Activated CD4-positive, alpha-beta T cell treated with anti-CD3 and anti-CD28 coated beads, Interleukin-2, Interleukin-4, amounts not matched to agents 100 ng/mL and 50 ng/mL, durations not matched to agents 16 hours and 8 hours (primary cell): Measurements from ENCODE around the gene ZCCHC8.
"Not testable (repeated sequence)": the region's sequence is repeated elsewhere in the genome, so short reads cannot be mapped to it uniquely, and the experiment has no call there.

Experiments
- DNase-seq: peaks from one replicate; pipeline ENCODE4 v3.0.0-alpha.2; 2020; ENCODE audit warnings: low spot score

ZCCHC8 gene

DNA sequence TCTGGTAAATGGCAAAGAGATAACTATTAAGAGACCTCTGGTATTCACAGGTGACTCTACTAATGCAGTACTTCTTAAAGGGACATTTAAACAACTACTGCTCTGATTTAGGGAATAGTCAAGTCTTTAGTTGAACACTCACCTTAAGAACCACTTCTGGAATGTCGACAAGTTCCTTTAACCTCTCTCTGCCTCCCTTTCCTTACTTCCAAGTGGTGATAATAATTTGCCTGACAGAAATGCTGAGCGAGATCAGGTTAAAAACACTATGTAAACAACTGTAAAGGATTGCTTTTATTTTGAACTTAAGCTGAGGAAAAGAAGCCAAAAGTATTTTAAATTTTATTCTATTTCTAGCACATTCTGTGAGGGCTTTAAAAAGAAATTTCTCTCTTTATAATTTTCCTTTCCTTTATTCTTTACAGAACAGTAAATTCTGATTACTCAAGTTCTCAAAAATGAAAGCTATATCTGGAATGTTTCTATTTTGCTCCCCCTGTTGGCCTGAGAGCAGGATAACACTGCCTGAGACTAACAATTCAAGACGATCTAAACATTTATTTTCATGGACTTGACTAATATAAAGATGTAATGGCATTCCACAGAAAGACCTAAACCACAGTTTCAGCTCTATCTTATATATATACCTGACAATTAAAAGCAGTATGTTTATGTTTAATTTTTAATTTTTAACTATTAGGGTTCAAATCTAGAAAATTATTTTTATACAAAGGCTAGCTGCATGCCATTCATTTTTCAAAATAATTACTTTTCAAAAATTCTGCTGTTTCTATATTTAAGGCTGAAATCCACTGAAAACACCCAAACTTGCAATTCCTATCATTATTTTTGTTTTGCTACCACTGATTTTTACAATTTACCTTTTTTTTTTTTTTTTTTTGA lies 29.2 kb downstream of the ZCCHC8 start:
- DNase-seq: peak; percentile 55

DNA sequence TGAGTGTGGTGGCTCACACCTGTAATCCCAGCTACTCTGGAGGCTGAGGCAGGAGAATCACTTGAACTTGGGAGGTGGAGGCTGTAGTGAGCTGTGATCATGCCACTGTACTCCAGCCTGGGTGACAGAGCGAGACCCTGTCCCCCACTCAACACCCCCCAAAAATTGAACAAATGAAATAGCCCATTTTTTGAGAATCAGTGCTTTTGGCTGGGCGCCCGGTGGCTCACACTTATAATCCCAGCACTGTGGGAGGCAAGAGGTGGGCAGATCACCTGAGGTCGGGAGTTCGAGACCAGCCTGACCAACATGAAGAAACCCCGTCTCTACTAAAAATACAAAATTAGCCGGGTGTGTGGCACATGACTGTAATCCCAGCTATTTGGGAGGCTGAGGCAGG lies 30.2 kb downstream of the ZCCHC8 start:
- DNase-seq: not testable (repeated sequence)

DNA sequence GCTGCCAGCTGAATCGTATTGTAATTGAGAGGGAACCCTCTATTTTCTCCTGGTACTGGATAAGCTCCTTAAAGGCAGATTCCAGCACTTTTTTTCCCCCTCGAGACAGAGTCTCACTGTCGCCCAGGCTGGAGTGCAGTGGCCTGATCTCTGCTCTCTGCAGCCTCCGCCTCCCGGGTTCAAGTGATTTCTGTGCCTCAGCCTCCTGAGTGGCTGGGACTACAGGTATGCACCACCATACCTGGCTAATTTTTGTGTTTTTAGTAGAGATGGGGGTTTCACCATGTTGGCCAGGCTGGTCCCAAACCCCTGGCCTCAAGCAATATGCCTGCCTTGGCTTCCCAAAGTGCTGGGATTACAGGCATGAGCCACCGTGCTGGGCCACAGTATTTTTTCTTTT lies 30.9 kb downstream of the ZCCHC8 start:
- not testable (repeated sequence) for DNase-seq

DNA sequence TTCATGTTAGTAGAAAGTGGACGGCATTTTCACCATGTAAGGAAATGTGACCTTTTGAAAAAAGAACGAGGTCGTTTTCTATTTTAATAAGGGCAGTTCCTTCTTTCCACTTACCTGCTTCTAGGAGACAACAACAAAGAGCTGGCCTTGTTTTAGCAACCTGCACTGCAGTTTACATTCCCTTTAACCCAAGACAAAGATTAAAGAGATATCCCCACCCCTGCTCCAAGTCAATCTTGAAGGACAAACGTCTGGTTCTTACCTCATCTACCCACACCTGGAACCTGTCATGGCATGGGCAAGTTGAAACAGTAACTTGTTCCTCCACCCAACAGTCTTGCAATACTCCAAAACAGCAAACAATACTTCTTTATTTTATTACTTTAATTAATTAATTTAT lies 32.7 kb downstream of the ZCCHC8 start:
- no peak for DNase-seq

DNA sequence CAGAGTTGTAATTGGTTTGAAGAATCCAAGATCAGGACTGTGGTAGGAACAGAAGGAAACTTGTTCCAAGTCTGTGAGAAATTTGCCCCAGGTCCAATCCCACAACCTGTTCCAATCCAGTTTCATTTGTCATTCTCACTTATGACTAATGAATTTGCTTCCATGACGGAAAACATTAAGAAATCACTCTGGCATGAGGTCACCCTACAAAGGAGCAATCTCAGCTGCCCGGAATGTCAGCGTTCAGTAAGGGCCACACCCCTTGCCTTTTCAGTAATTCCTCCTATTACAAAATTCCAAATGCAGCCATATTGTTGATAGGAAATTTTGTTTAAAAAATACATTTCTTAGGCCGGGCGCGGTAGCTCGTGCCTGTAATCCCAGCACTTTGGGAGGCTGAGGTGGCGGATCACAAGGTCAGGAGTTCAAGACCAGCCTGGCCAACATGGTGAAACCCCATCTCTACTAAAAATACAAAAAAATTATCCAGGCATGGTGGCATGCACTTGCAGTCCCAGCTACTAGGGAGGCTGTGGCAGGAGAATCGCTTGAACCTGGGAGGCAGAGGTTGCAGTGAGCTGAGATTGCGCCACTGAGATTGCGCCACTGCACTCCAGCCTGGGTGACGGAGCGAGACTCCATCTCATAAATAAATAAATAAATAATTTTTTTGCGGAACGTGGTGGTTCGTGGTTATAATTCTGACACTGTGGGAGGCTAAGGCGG lies 36.3 kb downstream of the ZCCHC8 start:
- DNase-seq: not testable (repeated sequence)

DNA sequence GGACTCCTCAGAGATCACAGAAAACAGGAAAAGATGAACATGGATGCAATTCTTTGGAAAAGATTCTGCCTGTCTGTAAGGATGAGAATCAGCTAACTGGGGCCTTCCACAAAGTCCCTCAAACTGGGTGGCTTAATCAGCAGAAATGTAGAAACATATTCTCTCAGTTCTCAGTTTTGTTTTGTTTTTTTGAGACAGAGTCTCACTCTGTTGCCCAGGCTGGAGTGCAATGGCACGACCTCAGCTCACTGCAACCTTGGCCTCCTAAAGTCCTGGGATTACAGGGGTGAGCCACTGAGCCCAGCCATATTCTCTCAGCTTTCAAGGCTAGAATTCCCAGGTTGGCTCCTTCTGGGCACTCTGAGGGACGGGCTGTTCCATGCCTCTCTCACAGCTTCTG lies 40.1 kb downstream of the ZCCHC8 start:
- no peak for DNase-seq

DNA sequence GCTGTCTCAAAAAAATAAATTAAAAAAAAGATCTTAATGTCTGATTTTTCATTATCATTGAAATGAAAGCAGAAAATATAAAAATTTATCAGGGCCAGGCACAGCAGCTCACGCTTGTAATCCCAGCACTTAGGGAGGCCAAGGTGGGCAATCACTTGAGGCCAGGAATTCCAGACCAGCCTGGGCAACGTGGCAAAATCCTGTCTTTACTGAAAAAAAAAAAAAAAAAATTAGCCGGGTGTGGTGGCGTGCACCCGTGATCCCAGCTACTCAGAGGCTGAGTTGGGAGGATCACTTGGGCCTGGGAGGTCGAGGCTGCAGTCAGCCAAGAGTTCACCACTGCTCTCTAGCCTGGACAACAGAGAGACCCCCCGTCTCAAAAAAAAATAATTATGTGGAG lies 40.7 kb downstream of the ZCCHC8 start:
- DNase-seq: no peak

DNA sequence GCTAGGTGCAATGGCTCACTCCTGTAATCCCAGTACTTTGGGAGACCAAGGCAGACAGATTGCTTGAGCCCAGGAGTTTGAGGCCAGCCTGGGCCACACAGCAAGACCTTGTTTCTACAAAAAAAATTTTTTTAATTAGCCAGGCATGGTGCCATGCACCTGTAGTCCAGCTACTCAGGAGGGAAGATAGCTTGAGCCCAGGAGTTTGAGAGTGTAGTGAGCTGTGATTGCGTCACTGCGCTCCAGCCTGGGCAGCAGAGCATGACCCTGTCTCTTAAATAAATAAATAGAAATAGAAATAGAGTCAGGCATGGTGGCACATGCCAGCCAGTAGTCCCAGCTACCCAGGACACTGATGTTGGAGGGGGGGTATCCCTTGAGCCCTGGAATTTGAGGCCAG lies 41.5 kb downstream of the ZCCHC8 start:
- DNase-seq: no peak

DNA sequence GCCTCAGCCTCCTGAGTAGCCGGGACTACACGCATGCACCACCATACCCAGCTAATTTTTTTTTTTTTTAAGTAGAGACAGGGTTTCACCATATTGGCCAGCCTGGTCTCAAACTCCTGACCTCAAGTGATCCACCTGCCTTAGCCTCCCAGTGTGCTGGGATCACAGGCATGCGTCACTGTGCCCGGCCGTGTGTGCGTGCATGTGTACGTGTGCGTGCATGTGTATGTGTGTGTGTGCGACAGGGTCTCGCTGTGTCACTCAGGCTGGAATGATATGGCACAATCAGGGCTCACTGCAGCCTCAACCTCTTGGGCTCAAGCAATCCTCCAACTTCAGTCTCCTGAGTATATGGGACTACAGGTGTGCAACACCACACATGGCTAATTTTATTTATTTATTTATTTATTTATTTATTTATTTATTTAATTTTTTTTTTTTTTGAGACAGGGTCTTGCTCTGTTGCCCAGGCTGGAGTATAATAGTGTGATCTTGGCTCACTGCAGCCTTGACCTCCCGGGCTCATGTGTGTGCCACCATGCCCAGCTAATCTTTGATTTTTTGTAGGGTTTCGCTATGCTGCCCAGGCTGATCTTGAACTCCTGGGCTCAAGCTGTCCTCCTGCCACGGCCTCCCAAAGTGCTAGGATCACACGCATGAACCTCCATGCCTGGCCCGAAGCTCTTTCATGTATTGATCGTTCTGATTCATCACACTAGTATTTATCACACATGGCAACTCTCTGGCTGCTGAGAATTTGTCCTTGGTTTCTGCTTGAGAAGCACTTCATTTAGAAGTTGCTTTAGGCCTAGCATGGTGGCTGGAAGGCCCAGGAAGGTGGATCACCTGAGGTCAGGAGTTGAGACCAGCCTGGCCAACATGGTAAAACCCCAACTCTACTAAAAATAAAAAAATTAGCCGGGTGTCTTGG lies 42.4 kb downstream of the ZCCHC8 start:
- DNase-seq: no peak

DNA sequence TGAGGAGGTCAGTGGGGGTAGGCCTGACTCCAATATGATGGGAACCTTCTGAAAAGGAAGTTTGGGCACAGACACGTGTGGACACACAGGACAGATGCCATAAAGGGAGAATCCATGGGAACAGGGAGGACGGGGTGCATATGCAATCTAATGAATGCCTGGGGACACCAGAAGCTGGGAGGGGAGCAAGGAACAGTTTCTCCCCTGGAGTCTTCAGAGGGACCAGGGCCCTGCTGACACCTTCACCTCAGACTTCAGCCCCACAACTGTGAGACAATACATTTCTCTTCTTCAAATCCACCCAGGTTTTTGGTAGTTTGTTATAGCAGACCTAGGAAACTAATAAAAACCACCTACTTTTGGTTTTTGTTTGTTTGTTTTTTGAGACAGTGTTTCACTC lies 43.1 kb downstream of the ZCCHC8 start:
- no peak for DNase-seq

DNA sequence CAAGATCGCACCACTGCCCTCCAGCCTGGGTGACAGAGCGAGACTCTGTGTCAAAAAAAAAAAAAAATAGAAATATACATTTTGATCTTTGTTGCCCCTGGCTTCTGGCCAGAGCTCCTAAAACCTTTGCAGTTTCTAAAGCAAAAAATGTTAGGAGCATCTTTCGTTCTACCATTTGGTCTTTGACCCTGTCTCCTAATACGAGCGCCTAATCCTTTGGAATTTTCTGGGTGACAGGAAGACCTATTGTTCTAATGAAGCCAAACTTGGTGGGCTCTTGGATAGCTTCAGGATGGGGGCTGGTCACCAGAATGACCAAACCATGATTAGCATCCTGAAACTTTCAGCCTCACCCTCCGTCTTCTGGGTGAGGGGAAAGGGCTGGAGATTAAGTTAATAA lies 46.0 kb downstream of the ZCCHC8 start:
- no peak for DNase-seq

DNA sequence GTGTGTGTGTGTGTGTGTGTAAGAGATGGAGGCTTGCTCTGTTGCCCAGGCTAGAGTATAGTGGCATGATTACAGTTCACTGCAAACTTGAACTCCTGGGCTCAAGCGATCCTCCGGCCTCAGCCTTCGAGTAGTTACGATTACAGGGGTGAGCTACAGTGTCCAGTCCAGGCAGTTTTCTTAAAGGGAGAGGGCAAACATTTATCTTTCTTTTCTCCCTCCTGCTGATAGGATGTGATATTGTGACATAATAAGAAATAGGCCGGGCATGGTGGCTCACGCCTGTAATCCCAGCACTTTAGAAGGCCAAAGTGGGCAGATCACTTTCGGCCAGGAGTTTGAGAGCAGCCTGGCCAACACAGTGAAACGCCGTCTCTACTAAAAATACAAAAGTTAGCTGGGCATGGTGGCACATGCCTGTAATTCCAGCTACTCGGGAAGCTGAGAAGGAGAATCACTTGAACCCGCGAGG lies 46.4 kb downstream of the ZCCHC8 start:
- DNase-seq: no peak

DNA sequence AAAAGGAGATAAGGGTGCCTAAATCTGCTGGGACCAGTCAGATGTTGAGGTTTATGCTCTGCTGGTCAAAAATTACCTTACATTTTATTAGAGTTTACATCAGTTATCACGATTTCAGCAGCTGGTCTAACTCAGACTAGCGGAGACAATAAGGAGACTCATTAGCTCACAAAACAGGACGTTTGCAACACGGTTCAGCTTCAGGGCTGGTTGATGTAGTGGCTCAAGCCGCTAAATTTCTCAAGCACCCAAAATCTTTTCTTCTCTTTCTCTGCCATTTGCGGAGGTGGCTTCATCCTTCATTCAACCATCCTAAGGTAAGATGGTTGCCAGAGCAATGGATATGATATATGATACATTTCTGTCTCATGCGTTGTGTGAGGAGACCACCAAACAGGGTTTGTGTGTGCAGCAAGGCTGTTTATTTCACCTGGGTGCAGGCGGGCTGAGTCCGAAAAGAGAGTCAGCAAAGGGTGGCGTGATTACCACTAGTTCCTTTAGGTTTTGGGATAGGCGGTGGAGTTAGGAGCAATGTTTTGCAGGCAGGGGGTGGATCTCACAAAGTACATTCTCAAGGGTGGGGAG lies 47.9 kb downstream of the ZCCHC8 start:
- DNase-seq: peak; percentile 4

DNA sequence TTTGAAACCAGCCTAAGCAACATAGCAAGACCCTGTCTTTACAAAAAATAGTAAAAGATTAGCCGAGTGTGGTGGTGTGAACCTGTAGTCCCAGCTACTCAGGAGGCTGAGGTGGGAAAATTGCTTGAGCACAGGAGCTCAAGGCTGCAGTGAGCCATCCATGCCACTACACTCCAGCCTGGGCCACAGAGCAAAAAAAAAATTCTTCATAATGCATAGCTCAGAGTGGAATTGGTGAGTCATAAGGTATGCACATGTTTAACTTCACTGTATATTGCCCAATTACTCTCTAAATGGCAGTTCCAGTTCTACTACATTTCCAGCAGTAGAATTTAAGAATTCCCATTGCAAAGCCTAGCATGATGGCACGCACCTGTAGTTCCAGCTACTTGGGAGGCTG lies 51.4 kb downstream of the ZCCHC8 start:
- DNase-seq: peak; percentile 36

DNA sequence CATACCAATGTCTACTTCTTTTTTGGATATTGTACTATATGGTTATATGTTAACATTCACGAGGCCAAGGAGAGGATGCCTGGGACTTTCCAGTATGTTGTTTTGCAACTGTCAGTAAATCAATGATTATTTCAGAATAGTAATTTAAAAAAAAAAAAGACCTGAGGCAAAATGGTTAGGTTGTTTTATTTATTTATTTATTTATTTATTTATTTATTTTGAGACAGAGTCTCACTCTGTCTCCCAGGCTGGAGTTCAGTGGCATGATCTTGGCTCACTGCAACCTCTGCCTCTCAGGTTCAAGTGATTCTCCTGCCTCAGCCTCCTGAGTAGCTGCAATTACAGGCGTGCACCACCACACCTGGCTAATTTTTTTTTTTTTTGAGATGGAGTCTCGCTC lies 52.9 kb downstream of the ZCCHC8 start:
- not testable (repeated sequence) for DNase-seq

DNA sequence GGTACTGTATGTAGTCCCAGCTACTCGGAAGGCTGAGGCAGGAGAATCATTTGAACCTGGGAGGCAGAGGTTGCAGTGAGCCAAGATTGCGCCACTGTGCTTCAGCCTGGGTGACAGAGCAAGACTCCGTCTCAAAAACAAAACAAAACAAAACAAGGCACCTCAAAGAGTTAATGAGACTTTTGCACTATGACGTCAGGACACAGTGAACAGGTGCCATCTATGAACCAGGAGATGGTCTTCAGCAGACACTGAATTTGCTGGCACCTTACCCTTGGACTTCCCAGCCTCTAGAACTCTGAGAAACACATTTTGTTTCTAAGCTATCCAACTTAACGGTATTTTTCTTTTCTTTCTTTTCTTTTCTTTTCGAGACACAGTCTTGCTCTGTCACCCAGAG lies 54.3 kb downstream of the ZCCHC8 start:
- not testable (repeated sequence) for DNase-seq

DNA sequence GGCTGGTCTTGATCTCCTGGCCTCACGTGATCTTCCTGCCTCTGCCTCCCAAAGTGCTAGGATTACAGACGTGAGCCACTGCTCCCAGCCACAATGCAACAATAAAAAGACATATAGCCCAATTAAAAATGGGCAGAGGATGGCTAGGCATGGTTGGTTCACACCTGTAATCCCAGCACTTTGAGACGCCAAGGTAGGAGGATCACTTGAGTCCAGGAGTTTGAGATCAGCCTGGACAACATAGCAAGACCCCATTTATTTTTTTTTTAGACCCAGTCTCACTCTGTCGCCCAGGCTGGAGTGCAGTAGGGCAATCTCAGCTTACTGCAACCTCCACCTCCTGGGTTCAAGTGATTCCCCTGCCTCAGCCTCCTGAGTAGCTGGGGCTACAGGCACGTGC lies 56.7 kb downstream of the ZCCHC8 start:
- DNase-seq: not testable (repeated sequence)

DNA sequence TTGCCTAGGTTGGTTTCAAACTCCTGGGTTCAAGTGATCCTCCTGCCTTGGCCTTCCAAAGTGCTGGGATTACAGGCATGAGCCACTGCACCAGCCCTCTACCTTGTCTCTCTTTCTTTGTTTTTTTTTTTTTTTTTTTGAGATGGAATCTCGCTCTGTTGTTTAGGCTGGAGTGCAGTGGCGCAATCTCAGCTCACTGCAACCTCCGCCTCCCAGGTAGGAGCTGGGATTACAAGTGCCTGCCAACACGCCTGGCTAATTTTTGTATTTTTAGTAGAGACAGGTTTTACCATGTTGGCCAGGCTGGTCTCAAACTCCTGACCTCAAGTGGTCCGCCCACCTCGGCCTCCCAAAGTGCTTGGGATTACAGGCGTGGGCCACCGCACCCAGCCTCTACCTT lies 61.9 kb downstream of the ZCCHC8 start:
- not testable (repeated sequence) for DNase-seq

DNA sequence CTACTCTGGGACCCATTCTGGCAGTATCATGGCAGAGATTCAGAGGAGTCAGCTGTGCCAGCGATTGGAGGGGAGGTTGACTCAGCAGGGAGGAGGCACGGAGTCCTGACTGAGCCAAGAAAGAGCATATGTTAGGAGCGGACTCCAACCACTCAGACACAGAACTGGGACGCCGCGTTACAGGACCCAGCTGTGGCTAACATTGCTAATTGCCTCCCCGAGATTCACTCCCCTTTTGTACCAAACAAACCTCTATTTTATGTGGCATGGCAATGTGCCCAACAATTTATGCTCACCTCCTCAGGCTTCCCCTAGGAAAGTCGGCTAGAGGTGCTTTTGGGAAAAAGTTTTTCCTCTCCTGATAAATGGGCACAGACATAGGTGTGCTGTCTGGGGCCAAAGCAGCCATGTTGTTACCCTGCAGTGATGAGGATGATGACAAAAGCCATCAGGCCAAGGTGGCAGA lies 63.0 kb downstream of the ZCCHC8 start:
- DNase-seq: no peak

DNA sequence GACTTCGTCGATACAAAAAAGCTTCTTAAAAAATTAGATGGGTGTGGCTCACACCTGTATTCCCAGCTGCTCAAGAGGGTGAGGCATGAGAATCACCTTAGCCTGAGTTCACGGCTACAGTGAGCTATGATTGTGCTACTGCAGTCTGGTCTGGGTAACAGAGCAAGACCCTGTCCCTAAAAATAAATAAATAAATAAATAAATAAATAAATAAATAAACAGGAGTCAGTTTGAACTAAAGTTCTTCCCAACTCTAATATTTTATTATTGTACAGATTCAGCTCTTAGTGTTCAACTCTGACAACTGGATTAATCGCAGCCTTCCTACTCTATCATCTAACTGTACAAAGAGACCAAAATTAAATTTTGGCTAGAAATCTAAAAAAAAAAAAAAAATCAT lies 65.5 kb downstream of the ZCCHC8 start:
- no peak for DNase-seq

DNA sequence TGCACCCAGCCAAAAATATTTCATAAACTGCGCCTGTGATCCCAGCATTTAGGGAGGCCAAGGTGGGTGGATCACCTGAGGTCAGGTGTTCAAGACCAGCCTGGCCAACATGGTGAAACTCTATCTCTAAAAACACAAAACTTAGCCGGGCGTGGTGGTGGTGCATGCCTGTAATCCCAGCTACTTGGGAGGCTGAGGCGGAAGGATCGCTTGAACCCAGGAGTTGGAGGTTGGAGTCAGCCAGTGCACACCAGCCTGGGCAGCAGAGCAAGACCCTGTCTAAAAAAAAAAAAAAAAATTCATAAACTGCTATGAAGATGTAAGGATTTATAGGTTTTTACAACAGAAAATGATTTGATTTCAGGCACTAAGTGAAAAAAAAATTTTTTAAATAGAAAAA lies 71.7 kb downstream of the ZCCHC8 start:
- not testable (repeated sequence) for DNase-seq

DNA sequence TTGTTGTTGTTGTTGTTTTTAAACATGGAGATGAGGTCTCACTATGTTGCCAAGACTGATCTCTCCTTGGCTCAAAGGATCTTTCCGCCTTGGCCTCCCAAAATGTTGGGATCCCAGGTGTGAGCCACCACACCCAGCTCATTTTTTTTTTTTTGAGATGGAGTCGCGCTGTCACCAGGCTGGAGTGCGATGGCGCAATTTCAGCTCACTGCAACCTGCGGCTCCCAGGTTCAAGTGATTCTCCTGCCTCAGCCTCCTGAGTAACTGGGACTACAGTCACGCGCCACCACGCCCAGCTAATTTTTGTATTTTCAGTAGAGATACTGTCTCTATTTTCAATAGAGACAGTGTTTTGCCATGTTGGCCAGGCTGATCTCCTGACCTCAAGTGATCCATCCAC lies 73.3 kb downstream of the ZCCHC8 start:
- DNase-seq: no peak
